Motor neuron (in vitro differentiated cells): Measurements from ENCODE around the gene NSL1. TPM values are rescaled to one million over a fixed set of nuclear protein-coding genes. Genes with fewer than 3 reads are reported as not detected.

Experiments
- ATAC-seq, 8 experiments: fragments of 200-7000 bp; cut with Tn5 transposase; replicated peaks in 6 of 8; 2 replicates each; pipeline ENCODE4 v1.8.0; 2021; ENCODE audit warnings: mild to moderate bottlenecking in 8 of 8, moderate library complexity in 8 of 8
- H3K27ac ChIP-seq, 2 donors: fragments of 250-450 bp; sonication (Bioruptor Pico); 2 replicates each; pipeline ENCODE4 v1.9.0; 2021; ENCODE audit warnings: antibody characterized with exemption in 2 of 2, mild to moderate bottlenecking in 2 of 2, moderate library complexity in 1 of 2
- H3K4me1 ChIP-seq, 2 donors: fragments of 250-450 bp; sonication (Bioruptor Pico); replicated peaks in 1 of 2; 2 replicates each; pipeline ENCODE4 v1.6.1; 2021; ENCODE audit warnings: antibody characterized with exemption in 2 of 2, mild to moderate bottlenecking in 2 of 2, moderate library complexity in 1 of 2
- H3K4me3 ChIP-seq, 5 donors: fragments of 250-450 bp; sonication (Bioruptor Pico); 2 replicates each; pipeline ENCODE4 v1.9.0; 2021; ENCODE audit warnings: antibody characterized with exemption in 5 of 5, mild to moderate bottlenecking in 5 of 5, moderate library complexity in 4 of 5
- WGBS, 10 experiments: fragments of 450-650 bp; shearing (Covaris generic); methylation state at CpG; one replicate each; pipeline ENCODE4 v1.0.0; 2022; 5-methylcytosine and 5-hydroxymethylcytosine counted together
- in situ Hi-C, 9 experiments: fragments of 400-800 bp; cut with MboI; loops; one replicate each; pipeline ENCODE4 v1.15.0; 2021; ENCODE audit warnings: low sequenced_read_pairs in 9 of 9, low pct_unique_long_range_greater_than_20kb in 2 of 9; ENCODE audit not compliant: unreplicated experiment in 9 of 9
- total RNA-seq, 8 experiments: library from RNA; unstranded; fragments of 300-600 nt; gene quantifications; 2 replicates each; pipeline versions ENCODE4 v1.2.3 to v1.2.4, GENCODE V29; 2022

NSL1 gene
- total RNA-seq, 8 experiments from 2014 or later: 13.7 to 47.6 (median 35.1) TPM

GRCh38 chr1:212684521-212685090 is 107.0 kb downstream of the NSL1 start:
- in situ Hi-C loops: no loop called here
- Histone ChIP-seq H3K4me3 (no peak overlapping the region), H3K4me1 (peaks cover 5 to 11% of the 10 kb centered on the region in 2 donors), H3K27ac (no peak overlapping the region)
- no peak for ATAC-seq
- 67 to 93% (median 88%) methylated on average over 3 to 11 of the region's 11 CpGs; no CpG with 5 or more reads in 4 of the 10 experiments for WGBS, 10 experiments

DNA sequence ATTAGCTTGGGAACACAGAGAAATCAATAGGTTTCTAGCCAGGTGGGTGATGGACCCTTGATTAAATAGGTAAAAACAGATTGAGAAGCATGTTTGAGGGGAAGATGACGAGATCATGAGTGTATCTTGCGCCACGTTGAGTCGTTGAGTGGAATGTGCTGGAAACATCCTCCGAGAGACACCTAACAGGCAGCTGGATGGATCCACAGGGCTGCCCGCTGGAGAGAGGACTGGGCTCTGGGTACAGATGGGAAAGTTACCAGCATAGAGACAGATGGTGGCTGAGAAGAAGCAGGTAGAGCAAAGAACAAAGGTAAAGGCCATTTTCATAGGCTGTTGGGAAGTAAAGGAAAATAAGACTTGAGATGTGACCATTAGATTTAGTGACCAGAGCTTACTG is 107.5 kb downstream of the NSL1 start:
- 0 to 90% (median 74%) methylated on average over 1 to 6 of the region's 6 CpGs; no CpG with 5 or more reads in 1 of the 10 experiments for WGBS, 10 experiments
- peaks cover 5 to 11% of the 10 kb centered on the region in 2 donors for H3K4me1 ChIP-seq
- no peak overlapping the region for H3K27ac ChIP-seq
- in situ Hi-C loops: no loop called here
- no peak overlapping the region for H3K4me3 ChIP-seq
- no peak for ATAC-seq

DNA sequence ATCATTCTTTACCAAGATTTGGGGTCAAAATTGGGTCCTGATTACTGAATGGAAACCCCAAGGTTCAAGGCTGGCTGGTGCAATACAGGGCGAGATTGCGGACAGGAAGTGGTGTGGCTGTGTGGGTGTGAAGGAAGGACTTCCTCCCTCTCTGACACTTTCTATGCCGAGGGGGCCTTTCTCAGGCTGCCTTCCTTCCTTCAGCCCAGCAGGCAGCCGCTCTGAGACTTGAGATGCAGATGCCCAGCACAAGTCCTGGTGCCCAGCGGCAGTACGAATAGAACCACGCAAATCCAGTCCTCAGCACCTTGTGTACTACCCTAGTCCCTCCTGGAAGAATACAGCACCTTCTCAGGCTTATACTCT is 108.2 kb downstream of the NSL1 start:
- no peak for ATAC-seq
- H3K4me3 ChIP-seq: no peak overlapping the region
- in situ Hi-C loops: no loop called here
- 59 to 100% (median 82%) methylated on average over 1 to 6 of the region's 7 CpGs; no CpG with 5 or more reads in 2 of the 10 experiments for WGBS, 10 experiments
- peaks cover 5 to 11% of the 10 kb centered on the region in 2 donors for H3K4me1 ChIP-seq
- no peak overlapping the region for H3K27ac ChIP-seq

DNA sequence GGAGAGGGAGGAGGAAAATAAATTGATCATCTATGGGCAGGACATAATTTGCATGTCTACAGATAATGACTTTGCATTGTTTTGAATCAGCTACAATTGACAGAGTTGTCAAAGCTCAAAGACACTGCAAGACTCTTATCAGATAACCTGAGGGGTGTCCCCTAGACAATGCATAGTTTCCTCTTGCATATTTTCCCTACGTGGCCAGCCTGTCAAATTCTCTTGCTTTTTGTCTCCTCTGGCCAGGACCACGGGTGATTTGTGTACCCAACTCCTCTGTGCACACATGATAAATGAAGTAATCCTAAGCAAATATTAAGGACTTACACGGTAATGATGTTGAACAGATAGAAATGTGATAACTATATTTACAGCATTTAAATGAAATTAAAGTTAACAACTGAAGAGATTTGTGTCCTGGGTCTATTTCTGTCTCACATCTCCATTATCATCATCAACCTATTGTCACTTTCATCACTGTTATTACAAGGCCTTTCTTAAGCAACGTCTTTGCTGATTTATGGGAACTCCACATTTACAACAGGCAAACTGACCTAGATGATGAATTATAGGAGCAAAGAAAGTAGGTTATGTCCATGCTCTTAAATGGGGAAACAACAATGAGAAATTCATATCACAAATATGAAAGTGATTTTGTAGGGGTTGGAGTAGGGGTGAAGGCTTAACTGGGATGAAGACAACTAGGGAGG is 110.7 kb downstream of the NSL1 start:
- peak in 4 of 8 experiments; percentile 41 to 78 (median 52) for ATAC-seq
- 5 to 58% (median 27%) methylated on average over 1 to 4 of the region's 4 CpGs for WGBS, 10 experiments

GRCh38 chr1:212678456-212679410 is 112.8 kb downstream of the NSL1 start:
- in situ Hi-C loops: no loop called here
- Histone ChIP-seq H3K27ac (no peak overlapping the region), H3K4me1 (peaks cover 5 to 11% of the 10 kb centered on the region in 2 donors), H3K4me3 (no peak overlapping the region)
- WGBS, 10 experiments: 40 to 94% (median 70%) methylated on average over 1 to 10 of the region's 11 CpGs; no CpG with 5 or more reads in 1 of the 10 experiments
- ATAC-seq: no peak

More for the DNA sequence above, 110.7 kb downstream of the NSL1 start:
- in situ Hi-C loops: no loop called here
- Histone ChIP-seq H3K4me3 (no peak overlapping the region), H3K27ac (no peak overlapping the region), H3K4me1 (peaks cover 5 to 11% of the 10 kb centered on the region in 2 donors)

DNA sequence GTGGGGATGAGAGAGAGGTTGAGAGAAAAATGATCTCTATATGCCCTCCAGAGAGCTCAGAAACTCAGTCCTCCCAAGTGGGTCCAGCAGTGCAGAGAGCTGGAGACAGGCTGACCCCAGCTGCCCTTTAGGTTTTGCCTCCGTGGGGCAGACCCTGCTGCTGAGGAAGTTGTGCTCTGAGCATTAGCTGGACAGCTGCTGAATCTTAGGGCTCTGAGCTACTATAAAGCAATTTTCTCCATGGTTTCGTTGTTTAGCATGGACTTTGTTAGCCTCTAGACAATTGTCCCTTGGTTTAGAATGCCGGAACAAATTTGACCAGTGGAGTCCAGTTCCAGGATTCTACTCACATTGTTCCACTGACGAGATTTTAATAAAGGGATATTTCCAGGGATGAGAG is 114.0 kb downstream of the NSL1 start:
- ATAC-seq: no peak
- Histone ChIP-seq H3K27ac (no peak overlapping the region), H3K4me3 (no peak overlapping the region), H3K4me1 (peaks cover 5 to 11% of the 10 kb centered on the region in 2 donors)
- in situ Hi-C loops: no loop called here
- WGBS, 10 experiments: 44 to 87% (median 77%) methylated on average over 1 to 4 of the region's 4 CpGs; no CpG with 5 or more reads in 2 of the 10 experiments

GRCh38 chr1:212677136-212677535 is 114.4 kb downstream of the NSL1 start:
- 60 to 98% (median 81%) methylated on average over 2 to 4 of the region's 4 CpGs for WGBS, 10 experiments
- Histone ChIP-seq H3K4me3 (no peak overlapping the region), H3K4me1 (peaks cover 5 to 11% of the 10 kb centered on the region in 2 donors), H3K27ac (no peak overlapping the region)
- in situ Hi-C loops: no loop called here
- no peak for ATAC-seq

Other genes with a start within 250 kb of the NSL1 start
- 100 to 1,000 TPM in 1 of 8 experiments, 10 to 100 TPM in 7; 14.5 to 244 (median 28.7) TPM for gene ATF3, start 183.0 kb downstream of the NSL1 start, total RNA-seq
- 10 to 100 TPM in 1 of 8 experiments, 1 to 10 TPM in 7; 1.8 to 11.6 (median 2.8) TPM for gene BATF3, start 91.9 kb downstream of the NSL1 start, total RNA-seq
- gene TATDN3, start 117 bp upstream of the NSL1 start, total RNA-seq: 10 to 100 TPM; 11.6 to 48.9 (median 22.9) TPM
- under 1 TPM in 3 of 8 experiments, not detected in 5; 0.54 to 0.81 (median 0.81) TPM for gene SPATA45, start 55.9 kb upstream of the NSL1 start, total RNA-seq
- gene FLVCR1, start 66.5 kb upstream of the NSL1 start, total RNA-seq: 10 to 100 TPM in 7 of 8 experiments, 1 to 10 TPM in 1; 3.1 to 35.7 (median 15.6) TPM
- gene VASH2, start 158.8 kb upstream of the NSL1 start, total RNA-seq: 10 to 100 TPM in 5 of 8 experiments, 1 to 10 TPM in 3; 1.2 to 44.7 (median 22.4) TPM
- gene ANGEL2, start 224.1 kb upstream of the NSL1 start, total RNA-seq: 10 to 100 TPM; 37.3 to 72.6 (median 42.2) TPM